BLaER1 treated with 17β-estradiol and CSF1 and Interleukin-3, amounts not matched to agents 10 nM and 100 nM (cell line): ENCODE results near the gene CELSR1.

Source experiments
- H3K27ac ChIP-seq, 11 experiments: shearing (Covaris generic); formaldehyde crosslinking; 2 replicates each; pipeline ENCODE4 v1.8.1; 2022
- H3K27me3 ChIP-seq, 11 experiments: shearing (Covaris generic); formaldehyde crosslinking; 2 replicates each; pipeline ENCODE4 v1.8.1; 2022
- H3K36me3 ChIP-seq, 11 experiments: shearing (Covaris generic); formaldehyde crosslinking; 2 replicates each; pipeline ENCODE4 v1.8.1; 2022
- H3K4me1 ChIP-seq, 10 experiments: shearing (Covaris generic); formaldehyde crosslinking; 2 replicates each; pipeline ENCODE4 v1.8.1; 2022
- H3K4me2 ChIP-seq, 11 experiments: shearing (Covaris generic); formaldehyde crosslinking; 2 replicates each; pipeline ENCODE4 v1.8.1; 2022
- H3K4me3 ChIP-seq, 10 experiments: shearing (Covaris generic); formaldehyde crosslinking; 2 replicates each; pipeline ENCODE4 v1.8.1; 2022
- H3K9ac ChIP-seq, 11 experiments: shearing (Covaris generic); formaldehyde crosslinking; 2 replicates each; pipeline ENCODE4 v1.8.1; 2022
- H3K9me3 ChIP-seq, 11 experiments: shearing (Covaris generic); formaldehyde crosslinking; replicated peaks in 1 of 11; 2 replicates each; pipeline ENCODE4 v1.8.1; 2022
- H4K20me1 ChIP-seq, 11 experiments: shearing (Covaris generic); formaldehyde crosslinking; 2 replicates each; pipeline ENCODE4 v1.8.1; 2022
- Cebpa-rat ChIP-seq, 11 experiments: shearing (Covaris generic); IDR thresholded peaks; 2 replicates each; pipeline ENCODE4 v1.8.1; 2022

CELSR1 gene

DNA sequence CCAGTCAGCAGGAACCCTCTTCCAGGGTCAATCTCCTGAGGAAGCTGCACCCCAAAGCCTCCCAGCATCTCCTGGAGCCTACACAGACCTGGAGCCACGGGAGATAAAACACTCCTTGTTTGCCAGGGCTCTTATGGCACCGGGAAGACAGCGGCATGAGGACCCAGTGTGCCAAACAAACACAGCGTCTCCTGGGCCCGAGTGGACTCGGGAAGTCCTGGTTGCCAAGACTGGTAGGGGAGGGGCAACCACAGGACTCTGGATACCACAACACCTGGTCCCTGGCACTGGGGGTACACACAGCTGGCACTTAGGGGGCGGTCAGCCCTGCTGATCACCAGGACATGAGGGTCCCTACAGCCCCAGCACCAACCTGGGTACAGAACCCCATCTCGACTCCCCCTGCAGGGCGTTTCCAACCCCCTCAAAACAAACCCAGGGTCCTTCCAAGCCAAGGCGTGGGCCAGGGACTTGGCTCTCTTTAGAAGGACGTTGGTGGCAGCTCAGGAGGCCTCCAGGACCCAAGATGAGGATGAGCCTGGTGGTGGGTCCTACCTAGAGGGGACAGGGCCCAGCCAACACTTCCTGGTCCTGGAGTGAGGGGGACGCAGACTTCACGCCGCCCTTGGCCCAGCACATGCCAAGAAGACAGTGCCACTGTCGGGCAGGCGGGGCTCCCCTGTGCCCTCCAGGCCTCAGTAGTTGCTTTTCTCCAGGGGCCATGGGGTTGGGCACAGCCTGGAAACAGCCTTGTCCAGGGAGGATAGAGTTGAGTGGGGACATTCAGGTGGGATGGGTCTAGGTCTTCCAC, 85.0 kb downstream of the CELSR1 start:
- Histone ChIP-seq H3K4me1 (peaks cover 10 to 89% (median 56%) of the 10 kb centered on the region in 10 experiments), H3K4me3 (no peak overlapping the region), H3K36me3 (no peaks in the 10 kb centered on the region), H3K4me2 (peak overlapping the region in 8 of 11 experiments; percentile 16 to 93 (median 34); a peak in 14 of 22 replicates), H3K9me3 (no peaks in the 10 kb centered on the region; a peak in 2 of 22 replicates), H4K20me1 (peaks cover 0 to 31% (median 0%) of the 10 kb centered on the region in 11 experiments; a peak in 6 of 22 replicates), H3K27me3 (peaks cover 0 to 41% (median 6%) of the 10 kb centered on the region in 11 experiments; a peak in 11 of 22 replicates), H3K27ac (no peak overlapping the region), H3K9ac (no peak overlapping the region; a peak in 1 of 22 replicates)
- no peak for TF ChIP-seq Cebpa-rat (IDR thresholded peaks at IDR 0.05)

GRCh38 chr22:46451741-46452140, 85.7 kb downstream of the CELSR1 start:
- no peaks in the 10 kb centered on the region; a peak in 2 of 22 replicates for H3K9me3 ChIP-seq
- peaks cover 0 to 26% (median 0%) of the 10 kb centered on the region in 11 experiments; a peak in 6 of 22 replicates for H4K20me1 ChIP-seq
- no peak overlapping the region for H3K4me3 ChIP-seq
- no peak for TF ChIP-seq Cebpa-rat (IDR thresholded peaks at IDR 0.05)
- H3K4me1 ChIP-seq: peaks cover 10 to 89% (median 56%) of the 10 kb centered on the region in 10 experiments; a peak in 18 of 20 replicates
- peaks cover 0 to 34% (median 6%) of the 10 kb centered on the region in 11 experiments; a peak in 11 of 22 replicates for H3K27me3 ChIP-seq
- no peak overlapping the region for H3K9ac ChIP-seq
- no peaks in the 10 kb centered on the region for H3K36me3 ChIP-seq
- H3K4me2 ChIP-seq: peak overlapping the region in 6 of 11 experiments; percentile 16 to 93 (median 34); a peak in 8 of 22 replicates
- H3K27ac ChIP-seq: no peak overlapping the region

DNA sequence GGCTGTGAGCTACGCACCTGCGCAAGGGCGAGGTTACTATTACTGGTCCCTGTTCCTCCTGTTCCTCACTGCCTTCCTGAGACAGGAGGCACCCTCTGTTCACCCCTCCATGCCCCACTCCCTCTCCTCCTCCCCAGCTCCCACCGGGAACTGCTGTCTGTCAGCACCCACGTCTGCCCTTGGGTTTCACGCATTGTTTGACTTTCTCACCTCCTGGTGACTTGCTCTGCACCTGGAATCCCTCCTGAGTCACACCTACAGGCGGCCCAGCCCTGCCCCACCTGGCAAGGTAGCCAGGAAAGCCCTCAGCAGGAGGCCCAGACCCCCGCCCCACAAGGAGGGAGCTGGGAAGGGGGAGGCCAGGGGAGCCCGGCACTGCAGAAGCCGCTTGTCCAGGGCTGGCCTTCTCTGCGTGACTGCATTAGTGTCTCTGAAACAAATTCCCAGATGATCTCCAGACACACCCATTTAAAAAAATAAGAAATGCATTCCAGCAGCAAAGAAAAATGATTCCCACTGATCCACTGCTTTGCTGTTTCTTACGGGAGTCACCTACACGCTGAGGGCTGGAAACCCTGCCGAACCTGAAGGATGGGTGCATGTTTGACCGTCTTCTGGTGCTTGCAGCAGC, 86.4 kb downstream of the CELSR1 start:
- peaks cover 10 to 89% (median 56%) of the 10 kb centered on the region in 10 experiments; a peak in 18 of 20 replicates for H3K4me1 ChIP-seq
- no peak overlapping the region for H3K4me3 ChIP-seq
- no peak for TF ChIP-seq Cebpa-rat (IDR thresholded peaks at IDR 0.05)
- H3K4me2 ChIP-seq: peak overlapping the region in 2 of 11 experiments; percentile 5 to 15; a peak in 1 of 22 replicates
- H3K27ac ChIP-seq: no peak overlapping the region
- H3K27me3 ChIP-seq: peaks cover 0 to 32% (median 6%) of the 10 kb centered on the region in 11 experiments; a peak in 11 of 22 replicates
- peaks cover 0 to 27% (median 0%) of the 10 kb centered on the region in 11 experiments; a peak in 5 of 22 replicates for H4K20me1 ChIP-seq
- no peaks in the 10 kb centered on the region; a peak in 2 of 22 replicates for H3K9me3 ChIP-seq
- no peaks in the 10 kb centered on the region for H3K36me3 ChIP-seq
- no peak overlapping the region for H3K9ac ChIP-seq

DNA sequence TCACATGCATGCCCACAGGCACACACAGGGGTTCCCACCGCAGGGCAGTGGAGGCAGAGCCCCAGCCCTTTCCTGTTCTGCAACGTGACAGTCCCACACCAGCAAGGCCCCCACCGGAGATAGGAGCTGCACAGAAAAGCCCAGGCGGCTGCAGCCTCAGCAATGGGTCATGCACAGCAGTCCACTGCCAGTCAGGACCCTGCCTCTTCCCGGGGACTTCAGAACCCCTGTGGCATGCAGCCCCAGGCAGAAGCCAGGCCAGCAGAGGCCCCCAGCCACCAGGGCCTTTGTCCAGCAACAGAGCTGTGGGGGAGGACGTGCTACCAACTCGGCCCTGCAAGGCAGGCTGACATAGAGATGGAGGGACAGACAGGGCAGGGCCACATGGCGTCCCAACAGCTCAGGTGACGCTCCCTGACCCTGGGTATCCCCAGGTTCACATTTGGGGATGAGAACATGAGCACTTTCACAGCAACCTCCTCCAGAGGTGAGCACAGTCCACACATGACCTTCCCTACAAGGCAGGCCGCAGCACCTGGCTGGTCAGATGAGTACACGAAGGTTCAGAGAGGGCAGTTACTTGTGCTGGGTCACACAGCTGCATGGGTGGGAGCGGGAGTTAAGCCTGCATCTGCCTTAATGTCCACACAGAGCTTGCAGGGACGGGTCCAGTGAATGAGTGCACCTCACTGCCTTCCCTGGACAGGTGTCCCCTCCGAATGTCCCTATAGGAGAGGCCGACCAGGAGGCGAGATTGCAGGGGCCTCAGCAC, 87.3 kb downstream of the CELSR1 start:
- TF ChIP-seq Cebpa-rat (IDR thresholded peaks at IDR 0.05): no peak
- peaks cover 10 to 86% (median 52%) of the 10 kb centered on the region in 10 experiments; a peak in 18 of 20 replicates for H3K4me1 ChIP-seq
- no peak overlapping the region for H3K27ac ChIP-seq
- H3K9me3 ChIP-seq: no peaks in the 10 kb centered on the region; a peak in 2 of 22 replicates
- H3K9ac ChIP-seq: no peak overlapping the region
- peaks cover 0 to 24% (median 6%) of the 10 kb centered on the region in 11 experiments; a peak in 11 of 22 replicates for H3K27me3 ChIP-seq
- H3K36me3 ChIP-seq: no peaks in the 10 kb centered on the region
- peak overlapping the region in 4 of 11 experiments; percentile 3 to 19 (median 10); a peak in 4 of 22 replicates for H3K4me2 ChIP-seq
- no peak overlapping the region for H3K4me3 ChIP-seq
- H4K20me1 ChIP-seq: peaks cover 0 to 36% (median 0%) of the 10 kb centered on the region in 11 experiments; a peak in 5 of 22 replicates

DNA sequence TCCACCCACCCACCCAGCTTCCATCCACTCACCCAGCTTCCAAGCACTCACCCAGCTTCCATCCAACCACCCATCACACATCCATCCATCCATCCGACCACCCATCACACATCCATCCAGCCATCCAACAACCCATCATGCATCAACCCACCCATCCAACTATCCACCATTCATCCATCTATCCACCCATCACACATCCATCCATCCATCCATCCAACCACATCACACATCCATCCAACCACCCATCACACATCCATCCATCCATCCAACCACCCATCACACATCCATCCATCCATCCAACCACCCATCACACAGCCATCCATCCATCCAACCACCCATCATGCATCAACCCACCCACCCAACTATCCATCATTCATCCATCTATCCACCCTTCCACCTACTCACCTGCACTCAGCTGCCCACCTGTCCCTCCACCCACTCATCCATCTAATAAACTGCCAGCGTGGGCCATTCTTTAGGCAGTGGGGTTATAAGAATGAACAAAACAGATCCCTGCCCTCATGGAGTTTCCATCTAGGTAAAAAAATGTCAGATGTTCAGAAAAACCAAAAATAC, 88.2 kb downstream of the CELSR1 start:
- Histone ChIP-seq H3K4me3 (no peak overlapping the region), H3K27ac (no peak overlapping the region), H3K36me3 (no peaks in the 10 kb centered on the region), H3K9ac (no peak overlapping the region), H4K20me1 (peaks cover 0 to 33% (median 0%) of the 10 kb centered on the region in 11 experiments; a peak in 5 of 22 replicates), H3K27me3 (peaks cover 0 to 20% (median 3%) of the 10 kb centered on the region in 11 experiments; a peak in 11 of 22 replicates), H3K4me2 (peak overlapping the region in 3 of 11 experiments; percentile 5 to 71 (median 10); a peak in 2 of 22 replicates), H3K9me3 (no peaks in the 10 kb centered on the region; a peak in 2 of 22 replicates), H3K4me1 (peaks cover 10 to 84% (median 51%) of the 10 kb centered on the region in 10 experiments; a peak in 18 of 20 replicates)
- no peak for TF ChIP-seq Cebpa-rat (IDR thresholded peaks at IDR 0.05)

DNA sequence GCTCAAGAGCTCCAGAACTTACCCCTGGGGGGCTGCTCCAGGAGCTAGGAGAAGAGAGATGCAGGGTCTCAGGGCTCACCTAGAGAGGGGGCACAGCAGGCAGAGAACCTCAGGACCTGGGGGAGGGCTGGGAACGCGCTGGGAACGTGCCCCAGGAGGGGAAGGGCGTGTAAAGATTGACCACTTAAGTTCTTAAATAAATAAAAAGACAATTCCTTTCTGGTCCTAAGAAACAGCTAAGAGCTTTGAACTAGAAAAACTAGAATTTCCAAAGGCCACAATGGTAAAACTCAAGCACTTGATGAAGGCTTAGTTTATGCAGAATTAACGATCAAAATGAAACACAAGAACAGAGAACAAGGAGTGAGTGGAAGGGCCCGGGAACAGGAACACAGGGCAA, 89.1 kb downstream of the CELSR1 start:
- no peak for TF ChIP-seq Cebpa-rat (IDR thresholded peaks at IDR 0.05)
- no peak overlapping the region for H3K9ac ChIP-seq
- peaks cover 0 to 21% (median 0%) of the 10 kb centered on the region in 11 experiments; a peak in 6 of 22 replicates for H3K27me3 ChIP-seq
- no peaks in the 10 kb centered on the region for H3K36me3 ChIP-seq
- peak overlapping the region in 2 of 11 experiments; percentile 10 to 39; a peak in 1 of 22 replicates for H3K27ac ChIP-seq
- no peaks in the 10 kb centered on the region; a peak in 2 of 22 replicates for H3K9me3 ChIP-seq
- no peak overlapping the region for H3K4me3 ChIP-seq
- peaks cover 0 to 28% (median 0%) of the 10 kb centered on the region in 11 experiments; a peak in 4 of 22 replicates for H4K20me1 ChIP-seq
- peak overlapping the region in 8 of 11 experiments; percentile 47 to 81 (median 76); a peak in 14 of 22 replicates for H3K4me2 ChIP-seq
- H3K4me1 ChIP-seq: peaks cover 10 to 84% (median 52%) of the 10 kb centered on the region in 10 experiments; a peak in 18 of 20 replicates

DNA sequence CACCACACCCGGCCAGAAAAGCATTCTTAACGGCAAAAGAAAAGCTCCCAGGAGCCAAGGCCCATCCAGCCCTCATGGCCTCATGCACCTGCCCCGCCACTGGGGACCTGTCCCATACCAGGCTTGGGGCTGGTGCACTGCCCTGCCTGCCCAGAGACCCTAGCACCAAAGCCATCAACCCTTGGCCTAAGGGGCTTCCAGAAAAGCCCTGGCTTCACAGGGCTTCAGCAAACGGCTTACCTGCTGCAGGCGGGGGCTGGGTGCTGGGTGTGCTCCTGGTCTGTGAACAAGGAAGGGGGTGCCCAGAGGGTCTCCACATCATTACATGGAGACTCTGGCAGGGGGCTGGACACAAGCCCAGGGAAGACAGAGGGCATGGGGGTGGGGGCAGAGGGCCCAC, 89.5 kb downstream of the CELSR1 start:
- H3K9ac ChIP-seq: no peak overlapping the region
- peaks cover 0 to 28% (median 0%) of the 10 kb centered on the region in 11 experiments; a peak in 4 of 22 replicates for H4K20me1 ChIP-seq
- H3K36me3 ChIP-seq: no peaks in the 10 kb centered on the region
- peaks cover 10 to 82% (median 52%) of the 10 kb centered on the region in 10 experiments; a peak in 18 of 20 replicates for H3K4me1 ChIP-seq
- peak overlapping the region in 2 of 11 experiments; percentile 10 to 39; a peak in 2 of 22 replicates for H3K27ac ChIP-seq
- no peaks in the 10 kb centered on the region; a peak in 2 of 22 replicates for H3K9me3 ChIP-seq
- peaks cover 0 to 21% (median 0%) of the 10 kb centered on the region in 11 experiments; a peak in 5 of 22 replicates for H3K27me3 ChIP-seq
- no peak for TF ChIP-seq Cebpa-rat (IDR thresholded peaks at IDR 0.05)
- H3K4me3 ChIP-seq: no peak overlapping the region
- peak overlapping the region in 9 of 11 experiments; percentile 47 to 81 (median 74); a peak in 18 of 22 replicates for H3K4me2 ChIP-seq
